ENCODE results near the gene VAV2. TPM values are rescaled to one million over a fixed set of nuclear protein-coding genes. Genes with fewer than 3 reads are reported as not detected.

The VAV2 gene
- polyA plus RNA-seq, 1 experiment = 9.0 TPM

DNA sequence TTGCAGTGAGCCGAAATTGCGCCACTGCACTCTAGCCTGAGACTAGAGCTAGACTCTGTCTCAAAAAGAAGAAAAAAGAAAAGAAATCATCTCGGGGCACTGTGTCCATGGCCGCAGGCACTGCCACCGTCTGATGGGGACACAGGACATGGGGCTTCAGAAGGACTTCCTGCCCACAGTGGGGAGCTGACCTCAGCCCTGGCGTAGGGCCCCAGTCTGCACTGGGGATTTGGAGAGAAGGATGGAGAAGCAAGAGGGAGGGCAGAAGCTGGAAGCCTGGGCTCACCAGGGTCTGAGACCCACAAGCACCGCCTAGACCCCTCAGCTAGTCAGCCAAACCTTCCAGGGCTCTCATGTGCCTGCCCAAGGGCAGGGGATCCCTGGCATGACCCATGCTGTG lies 249.9 kb downstream of the VAV2 start:
- no peaks in the 10 kb centered on the region; the same call in 1 of the 2 replicates for H3K9me3 ChIP-seq (ENCODE audit: control insufficient read depth, insufficient read depth, low read length)
- DNase-seq (ENCODE audit: low read depth, low spot score) = no peak
- ChIA-PET CTCF (interaction anchor here (0.7 to 2.2 kb wide), 14 partner anchors 9 to 552 kb away, joined by 3 to 9 read pairs (median 4); no protein-coding TSS in a partner anchor), POLR2A (interaction anchor here (0.9 kb wide), 1 partner anchor 12 kb away, joined by 4 read pairs; no protein-coding TSS in a partner anchor)
- TF ChIP-seq, protein P1, sequence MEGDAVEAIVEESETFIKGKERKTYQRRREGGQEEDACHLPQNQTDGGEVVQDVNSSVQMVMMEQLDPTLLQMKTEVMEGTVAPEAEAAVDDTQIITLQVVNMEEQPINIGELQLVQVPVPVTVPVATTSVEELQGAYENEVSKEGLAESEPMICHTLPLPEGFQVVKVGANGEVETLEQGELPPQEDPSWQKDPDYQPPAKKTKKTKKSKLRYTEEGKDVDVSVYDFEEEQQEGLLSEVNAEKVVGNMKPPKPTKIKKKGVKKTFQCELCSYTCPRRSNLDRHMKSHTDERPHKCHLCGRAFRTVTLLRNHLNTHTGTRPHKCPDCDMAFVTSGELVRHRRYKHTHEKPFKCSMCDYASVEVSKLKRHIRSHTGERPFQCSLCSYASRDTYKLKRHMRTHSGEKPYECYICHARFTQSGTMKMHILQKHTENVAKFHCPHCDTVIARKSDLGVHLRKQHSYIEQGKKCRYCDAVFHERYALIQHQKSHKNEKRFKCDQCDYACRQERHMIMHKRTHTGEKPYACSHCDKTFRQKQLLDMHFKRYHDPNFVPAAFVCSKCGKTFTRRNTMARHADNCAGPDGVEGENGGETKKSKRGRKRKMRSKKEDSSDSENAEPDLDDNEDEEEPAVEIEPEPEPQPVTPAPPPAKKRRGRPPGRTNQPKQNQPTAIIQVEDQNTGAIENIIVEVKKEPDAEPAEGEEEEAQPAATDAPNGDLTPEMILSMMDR (IDR thresholded peaks at IDR 0.05; ENCODE audit: low read depth, low read length) = no peak
- no peak overlapping the region for H3K27ac ChIP-seq (ENCODE audit: low read depth, low read length)
- H3K27me3 ChIP-seq (ENCODE audit: control insufficient read depth, insufficient read depth, low read length) = peaks cover 9% of the 10 kb centered on the region
- H3K4me3 ChIP-seq (ENCODE audit: low read depth, low read length) = no peak overlapping the region

DNA sequence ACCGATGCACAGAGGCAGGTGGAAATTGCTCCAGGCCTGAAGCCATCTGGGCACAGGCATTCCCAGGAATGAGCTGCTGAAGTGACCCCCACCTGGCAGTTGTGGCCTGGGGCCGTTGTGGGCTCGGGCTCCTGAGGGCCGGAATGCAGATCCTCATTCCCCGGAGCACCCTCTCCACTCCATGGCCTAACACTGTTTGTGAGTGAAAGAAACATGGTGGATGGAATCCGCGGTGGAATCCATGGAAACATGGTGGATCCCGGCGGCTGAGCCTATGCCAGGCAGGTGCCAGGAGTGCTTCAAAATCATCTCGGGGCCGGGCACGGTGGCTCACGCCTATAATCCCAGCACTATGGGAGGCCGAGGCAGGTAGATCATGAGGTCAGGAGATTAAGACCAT lies 250.4 kb downstream of the VAV2 start:
- ChIA-PET CTCF (interaction anchor here (0.9 to 2.2 kb wide), 7 partner anchors 9 to 251 kb away, joined by 3 to 9 read pairs (median 5); no protein-coding TSS in a partner anchor), POLR2A (no interaction called here)
- TF ChIP-seq, protein P1 (IDR thresholded peaks at IDR 0.05; ENCODE audit: low read depth, low read length) = no peak
- Histone ChIP-seq H3K4me3 (ENCODE audit: low read depth, low read length) (no peak overlapping the region), H3K27ac (ENCODE audit: low read depth, low read length) (no peak overlapping the region), H3K9me3 (ENCODE audit: control insufficient read depth, insufficient read depth, low read length) (no peaks in the 10 kb centered on the region; the same call in 1 of the 2 replicates), H3K27me3 (ENCODE audit: control insufficient read depth, insufficient read depth, low read length) (peaks cover 5% of the 10 kb centered on the region)
- DNase-seq (ENCODE audit: low read depth, low spot score) = no peak

DNA sequence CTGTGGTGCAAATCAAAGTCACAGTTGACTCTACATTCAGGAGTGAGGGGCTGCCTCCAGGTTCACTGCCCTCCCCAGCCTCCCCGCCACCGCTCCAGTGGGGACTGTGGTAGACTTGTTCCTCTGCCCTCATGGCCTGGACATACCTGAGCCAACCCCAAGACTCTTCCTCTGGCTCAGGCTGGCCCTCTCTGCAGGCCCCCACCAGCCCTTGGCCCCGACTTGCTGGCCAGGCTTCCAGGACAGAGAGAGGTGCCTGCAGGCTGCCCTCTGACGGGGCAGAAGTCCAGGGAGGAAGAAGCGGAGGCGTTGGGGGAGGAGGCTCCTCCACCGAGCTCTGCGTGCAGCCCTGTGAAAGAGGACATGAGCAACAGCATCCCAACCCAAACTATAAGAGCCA lies 251.2 kb downstream of the VAV2 start:
- TF ChIP-seq, protein P1 (IDR thresholded peaks at IDR 0.05; ENCODE audit: low read depth, low read length) = no peak
- H3K27ac ChIP-seq (ENCODE audit: low read depth, low read length) = no peak overlapping the region
- peaks cover 5% of the 10 kb centered on the region for H3K27me3 ChIP-seq (ENCODE audit: control insufficient read depth, insufficient read depth, low read length)
- POLR2A ChIA-PET = no interaction called here
- DNase-seq (ENCODE audit: low read depth, low spot score) = no peak
- CTCF ChIA-PET = no interaction called here
- no peaks in the 10 kb centered on the region; the same call in 1 of the 2 replicates for H3K9me3 ChIP-seq (ENCODE audit: control insufficient read depth, insufficient read depth, low read length)
- no peak overlapping the region for H3K4me3 ChIP-seq (ENCODE audit: low read depth, low read length)

DNA sequence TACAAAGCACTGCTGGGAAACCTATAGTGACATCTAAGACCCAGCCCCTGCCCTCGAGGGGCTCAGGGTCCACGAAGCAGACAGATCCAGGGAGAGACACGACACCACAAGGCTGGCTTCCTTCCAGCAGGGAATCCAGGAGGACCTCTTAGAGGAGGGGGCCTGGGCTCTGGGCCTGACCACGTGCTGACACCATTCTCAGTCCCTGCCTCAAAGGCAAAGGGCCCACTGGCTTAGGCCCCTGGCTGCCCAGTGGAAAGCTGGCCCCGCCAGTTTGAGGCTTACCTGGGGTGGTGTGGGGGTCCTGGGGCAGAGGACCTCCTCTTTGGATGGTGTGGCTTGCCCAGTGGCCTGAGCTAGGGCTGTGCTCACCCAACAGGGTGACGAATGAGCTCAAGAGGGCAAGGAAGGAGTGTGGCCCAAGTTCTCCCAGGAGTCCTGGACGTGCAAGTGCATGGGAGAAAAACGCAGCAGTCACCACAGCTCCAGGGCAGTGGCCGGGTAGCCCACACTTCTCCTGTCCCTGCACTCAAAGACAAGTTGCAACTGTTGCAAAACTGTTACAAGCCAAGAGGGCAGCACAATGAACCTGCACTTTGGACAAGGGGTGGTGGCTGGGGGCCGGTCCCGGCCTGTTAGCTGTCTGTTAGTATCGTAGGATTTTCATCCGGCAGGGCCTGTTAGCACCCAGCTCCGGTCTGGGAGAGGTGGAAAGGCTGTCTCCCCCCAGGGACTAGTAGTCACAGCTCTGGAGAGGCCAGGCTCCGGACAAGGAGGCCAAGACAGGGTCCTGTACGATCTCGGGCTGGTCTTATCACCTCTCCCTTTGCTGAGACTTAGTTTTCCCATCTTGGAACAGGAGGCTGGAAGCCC lies 252.5 kb downstream of the VAV2 start:
- Histone ChIP-seq H3K27ac (ENCODE audit: low read depth, low read length) (no peak overlapping the region), H3K4me3 (ENCODE audit: low read depth, low read length) (no peak overlapping the region), H3K9me3 (ENCODE audit: control insufficient read depth, insufficient read depth, low read length) (no peaks in the 10 kb centered on the region; the same call in 1 of the 2 replicates), H3K27me3 (ENCODE audit: control insufficient read depth, insufficient read depth, low read length) (peaks cover 5% of the 10 kb centered on the region)
- ChIA-PET POLR2A (no interaction called here), CTCF (no interaction called here)
- TF ChIP-seq, protein P1 (IDR thresholded peaks at IDR 0.05; ENCODE audit: low read depth, low read length) = no peak
- DNase-seq (ENCODE audit: low read depth, low spot score) = no peak

DNA sequence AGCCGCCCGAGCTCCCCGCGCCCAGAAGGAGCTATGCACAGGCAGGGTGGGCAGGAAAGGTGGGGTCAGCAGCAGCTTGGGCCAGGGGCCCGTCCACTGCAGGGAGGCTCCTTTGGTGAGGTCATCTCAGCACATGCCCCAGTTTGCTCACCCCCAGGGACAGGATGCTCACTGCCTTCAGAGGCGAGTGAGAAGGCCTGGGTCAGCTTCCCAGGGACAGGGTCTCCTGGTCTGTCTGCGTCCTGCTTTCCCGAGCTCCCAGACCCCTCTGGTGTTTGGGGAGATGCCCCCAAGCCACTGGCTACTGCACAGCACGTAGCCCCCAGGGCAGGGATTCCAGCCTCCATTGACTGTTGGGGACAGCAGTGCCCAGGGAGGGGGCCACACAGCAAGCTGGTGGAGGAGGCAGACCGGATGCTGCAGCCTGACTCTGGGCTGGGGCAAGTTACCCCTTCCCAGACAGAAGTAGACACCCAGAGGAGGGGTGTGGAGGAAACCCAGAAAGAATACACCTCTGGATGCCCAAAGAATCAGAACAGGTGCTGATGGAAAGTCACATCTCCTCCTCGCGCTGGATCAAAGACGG lies 253.4 kb downstream of the VAV2 start:
- no peak for DNase-seq (ENCODE audit: low read depth, low spot score)
- Histone ChIP-seq H3K27ac (ENCODE audit: low read depth, low read length) (no peak overlapping the region), H3K27me3 (ENCODE audit: control insufficient read depth, insufficient read depth, low read length) (peaks cover 5% of the 10 kb centered on the region), H3K4me3 (ENCODE audit: low read depth, low read length) (no peak overlapping the region; the same call in 1 of the 2 replicates), H3K9me3 (ENCODE audit: control insufficient read depth, insufficient read depth, low read length) (no peaks in the 10 kb centered on the region; the same call in 1 of the 2 replicates)
- ChIA-PET POLR2A (no interaction called here), CTCF (no interaction called here)
- TF ChIP-seq, protein P1 (IDR thresholded peaks at IDR 0.05; ENCODE audit: low read depth, low read length) = no peak
